ENCODE results near the gene ZNF343. TPM values are rescaled to one million over a fixed set of nuclear protein-coding genes. Genes with fewer than 3 reads are reported as not detected.

The ZNF343 gene
- total and polyA plus RNA-seq, 12 donors, result 5.8 to 13.0 (median 9.4) TPM

GRCh38 chr20:2538356-2538755 lies 29.6 kb upstream of the ZNF343 start:
- H3K36me3 ChIP-seq (replicated peaks in 1 of 2), result no peaks in the 10 kb centered on the region
- intact Hi-C loops (cut with DNase I), result no loop called here
- H3K27ac ChIP-seq, result no peak overlapping the region
- H3K4me1 ChIP-seq (replicated peaks in 1 of 2), result peaks cover 0 to 3% of the 10 kb centered on the region in 2 donors
- no peaks in the 10 kb centered on the region for H3K27me3 ChIP-seq
- DNase-seq, result no peak
- H3K4me3 ChIP-seq, result no peak overlapping the region
- no peaks in the 10 kb centered on the region for H3K9me3 ChIP-seq (replicated peaks in 1 of 3)
- 74 to 83% (median 79%) methylated on average over 12 of the region's 12 CpGs for WGBS, 4 donors
- TF ChIP-seq CTCF (IDR thresholded peaks at IDR 0.05), result no peak
- TF ChIP-seq POLR2A (IDR thresholded peaks at IDR 0.05), result no peak

- intact Hi-C loops (cut with DNase I), result no loop called here
- 63 to 70% (median 69%) methylated on average over 5 of the region's 5 CpGs for WGBS, 4 donors
Observed at GRCh38 chr20:2537101-2537500, 28.4 kb upstream of the ZNF343 start.

GRCh38 chr20:2536560-2536986 lies 27.9 kb upstream of the ZNF343 start, which contains the start of gene TMC2:
TSS of gene TMC2 (plus strand) at chr20:2536573. CDS start at chr20:2536622, 49 bp downstream.
- Histone ChIP-seq H3K4me1 (replicated peaks in 1 of 2) (peaks cover 0 to 3% of the 10 kb centered on the region in 2 donors), H3K4me3 (no peak within 1 kb of the TSS), H3K36me3 (replicated peaks in 1 of 2) (no peaks in the 10 kb centered on the region), H3K9me3 (replicated peaks in 1 of 3) (no peaks in the 10 kb centered on the region), H3K27ac (no peak within 1 kb of the TSS), H3K27me3 (no peaks in the 10 kb centered on the region)
- intact Hi-C loops (cut with DNase I), result no loop called here
- DNase-seq, result no peak
- TF ChIP-seq CTCF (IDR thresholded peaks at IDR 0.05), result no peak
- TF ChIP-seq POLR2A (IDR thresholded peaks at IDR 0.05), result no peak
- 64 to 71% (median 69%) methylated on average over 8 to 13 of the region's 13 CpGs for WGBS, 4 donors

More at GRCh38 chr20:2537101-2537500, 28.4 kb upstream of the ZNF343 start:
- H3K9me3 ChIP-seq (replicated peaks in 1 of 3), result no peaks in the 10 kb centered on the region
- no peak for TF ChIP-seq CTCF (IDR thresholded peaks at IDR 0.05)
- TF ChIP-seq POLR2A (IDR thresholded peaks at IDR 0.05), result no peak
- no peaks in the 10 kb centered on the region for H3K27me3 ChIP-seq
- DNase-seq, result no peak
- no peak overlapping the region for H3K27ac ChIP-seq
- no peak overlapping the region for H3K4me3 ChIP-seq
- H3K4me1 ChIP-seq (replicated peaks in 1 of 2), result peaks cover 0 to 3% of the 10 kb centered on the region in 2 donors
- no peaks in the 10 kb centered on the region for H3K36me3 ChIP-seq (replicated peaks in 1 of 2)

- no peak for TF ChIP-seq CTCF (IDR thresholded peaks at IDR 0.05)
- TF ChIP-seq POLR2A (IDR thresholded peaks at IDR 0.05), result no peak
- Histone ChIP-seq H3K36me3 (replicated peaks in 1 of 2) (no peaks in the 10 kb centered on the region), H3K27ac (no peak overlapping the region), H3K4me1 (replicated peaks in 1 of 2) (peaks cover 0 to 3% of the 10 kb centered on the region in 2 donors), H3K4me3 (no peak overlapping the region), H3K9me3 (replicated peaks in 1 of 3) (no peaks in the 10 kb centered on the region), H3K27me3 (no peaks in the 10 kb centered on the region)
- intact Hi-C loops (cut with DNase I), result no loop called here
- no peak for DNase-seq
- 57 to 70% (median 59%) methylated on average over 10 to 12 of the region's 12 CpGs for WGBS, 4 donors
Observed at GRCh38 chr20:2535711-2536559, 27.2 kb upstream of the ZNF343 start.
